HEK293 (cell line): ENCODE data around the gene RPS5.
A peak's percentile ranks its signal among the peaks of the same experiment; 100 is the strongest.

Source experiments
- AEBP2 ChIP-seq: fragments of 450-650 bp; formaldehyde crosslinking; IDR thresholded peaks from 2 replicates; pipeline ENCODE4 v1.5.1; 2016; ENCODE audit warnings: missing biosample characterization, missing genetic modification characterization, borderline replicate concordance
- KLF1 ChIP-seq: fragments of 450-650 bp; formaldehyde crosslinking; IDR thresholded peaks from 2 replicates; pipeline ENCODE4 v1.5.1; 2016; ENCODE audit warnings: missing biosample characterization, missing genetic modification characterization
- SALL2 ChIP-seq: fragments of 450-650 bp; formaldehyde crosslinking; IDR thresholded peaks from 2 replicates; pipeline ENCODE4 v1.5.0; 2017; ENCODE audit warnings: missing biosample characterization, mild to moderate bottlenecking, missing genetic modification characterization, borderline replicate concordance
- YY2 ChIP-seq: fragments of 450-650 bp; formaldehyde crosslinking; IDR thresholded peaks from 2 replicates; pipeline ENCODE4 v1.5.1; 2016; ENCODE audit warnings: missing biosample characterization, missing genetic modification characterization
- ZBTB1 ChIP-seq: fragments of 450-650 bp; formaldehyde crosslinking; IDR thresholded peaks from 2 replicates; pipeline ENCODE4 v1.5.1; 2016; ENCODE audit warnings: missing biosample characterization, missing genetic modification characterization
- ZBTB11 ChIP-seq: fragments of 450-650 bp; formaldehyde crosslinking; conservative IDR thresholded peaks from 2 replicates; pipeline ENCODE4 v1.5.1; 2016; ENCODE audit warnings: low read depth, missing biosample characterization, missing genetic modification characterization
- ZBTB20 ChIP-seq: fragments of 450-650 bp; formaldehyde crosslinking; IDR thresholded peaks from 2 replicates; pipeline ENCODE4 v1.5.1; 2016; ENCODE audit warnings: missing biosample characterization, missing genetic modification characterization
- ZBTB8A ChIP-seq: fragments of 450-650 bp; formaldehyde crosslinking; IDR thresholded peaks from 2 replicates; pipeline ENCODE4 v1.5.1; 2016; ENCODE audit warnings: missing biosample characterization, missing genetic modification characterization
- ZFP69B ChIP-seq: fragments of 450-650 bp; formaldehyde crosslinking; IDR thresholded peaks from 2 replicates; pipeline ENCODE4 v1.5.1; 2016; ENCODE audit warnings: missing biosample characterization, missing genetic modification characterization
- ZNF146 ChIP-seq: fragments of 450-650 bp; formaldehyde crosslinking; IDR thresholded peaks from 2 replicates; pipeline ENCODE4 v1.5.1; 2016; ENCODE audit warnings: missing biosample characterization, missing genetic modification characterization
- ZNF148 ChIP-seq: fragments of 450-650 bp; formaldehyde crosslinking; IDR thresholded peaks from 2 replicates; pipeline ENCODE4 v1.5.0; 2017; ENCODE audit warnings: missing biosample characterization, missing genetic modification characterization, borderline replicate concordance
- ZNF23 ChIP-seq: fragments of 450-650 bp; formaldehyde crosslinking; IDR thresholded peaks from 2 replicates; pipeline ENCODE4 v1.5.1; 2016; ENCODE audit warnings: missing biosample characterization, missing genetic modification characterization, borderline replicate concordance
- ZNF24 ChIP-seq: fragments of 450-650 bp; formaldehyde crosslinking; IDR thresholded peaks from 2 replicates; pipeline ENCODE4 v1.5.1; 2016; ENCODE audit warnings: missing biosample characterization, missing genetic modification characterization
- ZNF248 ChIP-seq: fragments of 450-650 bp; formaldehyde crosslinking; IDR thresholded peaks from 2 replicates; pipeline ENCODE4 v1.5.1; 2017; ENCODE audit warnings: missing biosample characterization, missing genetic modification characterization
- ZNF362 ChIP-seq: fragments of 450-650 bp; formaldehyde crosslinking; IDR thresholded peaks from 2 replicates; pipeline ENCODE4 v1.5.1; 2016; ENCODE audit warnings: missing biosample characterization, missing genetic modification characterization
- ZNF366 ChIP-seq: fragments of 450-650 bp; formaldehyde crosslinking; conservative IDR thresholded peaks from 2 replicates; pipeline ENCODE4 v1.5.1; 2016; ENCODE audit warnings: missing biosample characterization, missing genetic modification characterization
- ZNF449 ChIP-seq: fragments of 450-650 bp; formaldehyde crosslinking; IDR thresholded peaks from 2 replicates; pipeline ENCODE4 v1.5.1; 2017; ENCODE audit warnings: missing biosample characterization, mild to moderate bottlenecking, missing genetic modification characterization, moderate library complexity
- ZNF529 ChIP-seq: fragments of 450-650 bp; formaldehyde crosslinking; IDR thresholded peaks from 2 replicates; pipeline ENCODE4 v1.5.1; 2017; ENCODE audit warnings: missing genetic modification characterization, missing biosample characterization; ENCODE audit not compliant: insufficient replicate concordance
- ZNF544 ChIP-seq: fragments of 450-650 bp; formaldehyde crosslinking; IDR thresholded peaks from 2 replicates; pipeline ENCODE4 v1.5.0; 2017; ENCODE audit warnings: missing biosample characterization, missing genetic modification characterization
- ZNF571 ChIP-seq: fragments of 450-650 bp; formaldehyde crosslinking; IDR thresholded peaks from 2 replicates; pipeline ENCODE4 v1.5.0; 2017; ENCODE audit warnings: missing biosample characterization, missing genetic modification characterization
- ZNF785 ChIP-seq: fragments of 450-650 bp; formaldehyde crosslinking; IDR thresholded peaks from 2 replicates; pipeline ENCODE4 v1.5.1; 2016; ENCODE audit warnings: missing biosample characterization, missing genetic modification characterization
- ZNF791 ChIP-seq: fragments of 450-650 bp; formaldehyde crosslinking; IDR thresholded peaks from 2 replicates; pipeline ENCODE4 v1.5.1; 2016; ENCODE audit warnings: missing biosample characterization, missing genetic modification characterization
- ZSCAN18 ChIP-seq: fragments of 450-650 bp; formaldehyde crosslinking; IDR thresholded peaks from 2 replicates; pipeline ENCODE4 v1.5.1; 2016; ENCODE audit warnings: missing biosample characterization, missing genetic modification characterization
- ZSCAN5A ChIP-seq: fragments of 450-650 bp; formaldehyde crosslinking; IDR thresholded peaks from 2 replicates; pipeline ENCODE4 v1.5.1; 2016; ENCODE audit warnings: missing biosample characterization, missing genetic modification characterization

The RPS5 gene

GRCh38 chr19:58386576-58387337 is at the start of gene RPS5 (continued):
- no peak for TF ChIP-seq ZNF148 (tag by site-specific recombination)
- no peak for TF ChIP-seq ZFP69B
- no peak for TF ChIP-seq ZNF571 (tag by site-specific recombination)
- TF ChIP-seq ZNF24, result 0 out of 2 replicates have a peak, but pooled peaks have one; percentile 46
- TF ChIP-seq ZNF785 (tag by site-specific recombination), result peak; percentile 17; the same call in 1 of the 2 replicates
- peak; percentile 57; the same call in 1 of the 2 replicates for TF ChIP-seq ZNF362 (tag by site-specific recombination)
- no peak for TF ChIP-seq ZNF248
- TF ChIP-seq ZSCAN18 (tag by site-specific recombination), result no peak
- TF ChIP-seq ZNF449 (tag by site-specific recombination), result no peak
- no peak for TF ChIP-seq ZNF366 (tag by site-specific recombination)
- TF ChIP-seq ZBTB8A (tag by site-specific recombination), result peak; percentile 63; the same call in 1 of the 2 replicates
- peak; percentile 2; the same call in 1 of the 2 replicates for TF ChIP-seq KLF1 (tag by site-specific recombination)
- no peak for TF ChIP-seq ZNF23 (tag by site-specific recombination)
- TF ChIP-seq ZNF791 (tag by site-specific recombination), result no peak
- TF ChIP-seq ZBTB20, result peak; percentile 73
- TF ChIP-seq ZNF544, result no peak
- no peak for TF ChIP-seq SALL2 (tag by site-specific recombination)
- TF ChIP-seq YY2 (tag by site-specific recombination), result no peak
- no peak for TF ChIP-seq ZNF146 (tag by site-specific recombination)
- no peak for TF ChIP-seq ZSCAN5A
- TF ChIP-seq AEBP2 (tag by site-specific recombination), result no peak
- TF ChIP-seq ZBTB1 (tag by site-specific recombination), result no peak
- TF ChIP-seq ZNF529 (tag by site-specific recombination), result no peak
- TF ChIP-seq ZBTB11, result peak; percentile 88
